HepG2 (cell line): Measurements from ENCODE around the gene KATNA1. TPM values are rescaled to one million over a fixed set of nuclear protein-coding genes. Genes with fewer than 3 reads are reported as not detected.

Experiments
- ATAC-seq: fragments of 200-7000 bp; cut with Tn5 transposase; 3 replicates; pipeline ENCODE4 v1.9.1; 2020; ENCODE audit warnings: mild to moderate bottlenecking, moderate library complexity
- BruUV-seq: library from RNA; stranded (reverse); fragments of 400-500 nt; replicated peaks from 2 replicates; lab custom pipeline; 2021; lab: Mats Ljungman, UMichigan
- CTCF ChIA-PET: fragments of 300-600 bp; formaldehyde crosslinking; extraction: SDS; loops from one replicate; lab custom pipeline; 2021; ENCODE audit warnings: low total read pairs, inconsistent platforms, low intra/inter-chr PET ratio; lab: Yijun Ruan, JAX
- POLR2A ChIA-PET: fragments of 350-600 bp; sonication (Branson Sonifier 250); formaldehyde crosslinking; loops from one replicate; lab custom pipeline; 2020; ENCODE audit warnings: antibody characterized with exemption, inconsistent platforms; lab: Yijun Ruan, JAX
- DNase-seq: peaks from one replicate; pipeline ENCODE4 v3.0.0-alpha.2; 2015; ENCODE audit warnings: low spot score
- FAIRE-seq: peaks from 3 replicates; lab custom pipeline; 2011; peaks lifted over from hg19 to GRCh38; lab: Jason Lieb, UNC
- H2AFZ ChIP-seq: one replicate; pipeline ENCODE4 v1.6.1; 2011; ENCODE audit warnings: low read length, inconsistent platforms
- H3K27ac ChIP-seq: fragments of 300-600 bp; 3 replicates; pipeline ENCODE4 v1.8.0; 2011; ENCODE audit warnings: mixed run types, mild to moderate bottlenecking, mixed read lengths, low read length, inconsistent platforms; ENCODE audit not compliant: insufficient read depth; ENCODE audit errors: extremely low read length
- H3K27me3 ChIP-seq, 2 experiments: fragments of 200-600 bp in 1 of 2; 2 replicates in 1 of 2; 3 replicates in 1 of 2; pipeline versions ENCODE4 v1.6.0 to v1.8.0; 2011; ENCODE audit warnings: low read length in 2 of 2, mild to moderate bottlenecking in 2 of 2, moderate library complexity in 2 of 2, inconsistent platforms in 1 of 2; ENCODE audit not compliant: insufficient read depth in 2 of 2, control insufficient read depth in 1 of 2
- H3K36me3 ChIP-seq, 2 experiments: fragments of 200-600 bp in 1 of 2; replicated peaks in 1 of 2; 2 replicates in 1 of 2; 3 replicates in 1 of 2; pipeline versions ENCODE4 v1.5.1 to v1.8.0; 2011; ENCODE audit warnings: low read length in 2 of 2, inconsistent platforms in 1 of 2; ENCODE audit not compliant: insufficient read depth in 2 of 2, control insufficient read depth in 1 of 2
- H3K4me1 ChIP-seq: 2 replicates; pipeline ENCODE4 v1.5.1; 2012; ENCODE audit warnings: low read length, inconsistent platforms; ENCODE audit not compliant: insufficient read depth
- H3K4me2 ChIP-seq: 2 replicates; pipeline ENCODE4 v1.6.0; 2011; ENCODE audit warnings: low read depth, low read length, inconsistent platforms
- H3K4me3 ChIP-seq, 3 experiments: fragments of 200-600 bp in 1 of 3; sonication (generic), shearing (Covaris generic) in 1 of 3; replicated peaks in 1 of 3; 2 replicates each; pipeline ENCODE4 v1.5.1; 2011 to 2016; ENCODE audit warnings: low read length in 3 of 3, inconsistent platforms in 2 of 3, low read depth in 2 of 3, mild to moderate bottlenecking in 2 of 3, control low read depth in 1 of 3, mixed read lengths in 1 of 3; ENCODE audit not compliant: insufficient read depth in 1 of 3
- H3K79me2 ChIP-seq: one replicate; pipeline ENCODE4 v1.6.1; 2011; ENCODE audit warnings: low read length, inconsistent platforms; ENCODE audit not compliant: insufficient read depth
- H3K9ac ChIP-seq: 2 replicates; pipeline ENCODE4 v1.6.0; 2011; ENCODE audit warnings: mild to moderate bottlenecking, low read depth, low read length, inconsistent platforms; ENCODE audit not compliant: insufficient read depth
- H3K9me3 ChIP-seq: 2 replicates; pipeline ENCODE4 v1.5.1; 2012; ENCODE audit warnings: mild to moderate bottlenecking, low read length
- H4K20me1 ChIP-seq: 2 replicates; pipeline ENCODE4 v1.6.0; 2011; ENCODE audit warnings: inconsistent platforms, mild to moderate bottlenecking, low read length, moderate library complexity; ENCODE audit not compliant: insufficient read depth
- EHMT2 ChIP-seq: fragments of 200-600 bp; sonication (generic); IDR thresholded peaks from 2 replicates; pipeline ENCODE4 v1.7.0; 2017; ENCODE audit warnings: antibody characterized with exemption, low read depth, low read length, borderline replicate concordance
- KAT2B ChIP-seq: fragments of 150-350 bp; IDR thresholded peaks from 2 replicates; pipeline ENCODE4 v1.6.1; 2014; ENCODE audit warnings: low read depth, low read length, borderline replicate concordance
- KAT7 ChIP-seq: IDR thresholded peaks from 2 replicates; pipeline ENCODE4 v1.6.1; 2018; ENCODE audit warnings: borderline replicate concordance, missing compliant biosample characterization
- PBX2 ChIP-seq: IDR thresholded peaks from 2 replicates; pipeline ENCODE4 v1.6.1; 2016; ENCODE audit warnings: control low read depth
- RFX1 ChIP-seq: fragments of 450-650 bp; IDR thresholded peaks from 2 replicates; pipeline ENCODE4 v1.6.1; 2017
- SP4 ChIP-seq: sonication (generic); formaldehyde crosslinking; IDR thresholded peaks from 2 replicates; pipeline ENCODE4 v1.8.1; 2023; ENCODE audit warnings: mild to moderate bottlenecking, missing genetic modification reagents
- YEATS2 ChIP-seq: sonication (generic); formaldehyde crosslinking; IDR thresholded peaks from 2 replicates; pipeline ENCODE4 v1.4.0; 2020; ENCODE audit warnings: missing genetic modification reagents, borderline replicate concordance
- ZNF737 ChIP-seq: sonication (generic); formaldehyde crosslinking; IDR thresholded peaks from 2 replicates; pipeline ENCODE4 v1.5.0; 2020; ENCODE audit warnings: missing genetic modification reagents, mild to moderate bottlenecking, borderline replicate concordance
- ZNF788 ChIP-seq: sonication (generic); formaldehyde crosslinking; IDR thresholded peaks from 2 replicates; pipeline ENCODE4 v1.5.0; 2020; ENCODE audit warnings: mild to moderate bottlenecking, missing genetic modification reagents, borderline replicate concordance
- WGBS: methylation state at CpG from one replicate; pipeline ENCODE4 v1.1.6; 2017; ENCODE audit warnings: low lambda C conversion rate; 5-methylcytosine and 5-hydroxymethylcytosine counted together
- in situ Hi-C: cut with HindIII; loops from 2 replicates; pipeline ENCODE4 v1.10.0; 2017; ENCODE audit warnings: low pct_unique_long_range_greater_than_20kb; ENCODE audit not compliant: extremely low pct_ligation_motif_present
- intact Hi-C: fragments of 100-400 bp; cut with micrococcal nuclease; formaldehyde crosslinking; loops from one replicate; pipeline ENCODE4 v1.10.0; 2022; ENCODE audit not compliant: unreplicated experiment
- polyA plus RNA-seq, 8 experiments: library from polyadenylated mRNA; depleted of rRNA in 3 of 8; stranded (reverse) in 7 of 8; unstranded in 1 of 8; fragments of >200 nt; fragmentation: Illumina TruSeq in 4 of 8; extraction: Trizol in 4 of 8; gene quantifications; 2 replicates each; pipeline versions ENCODE4 v1.2.1 to v1.2.3, GENCODE V29; 2011 to 2016; ENCODE audit warnings: low read depth in 4 of 8, missing spikeins in 1 of 8, mixed read lengths in 1 of 8; ENCODE audit not compliant: insufficient read depth in 1 of 8
- total RNA-seq, 5 experiments: library from RNA; depleted of rRNA; stranded (reverse); fragments of >200 nt; fragmentation: Illumina TruSeq; extraction: Trizol; gene quantifications; 2 replicates each; pipeline ENCODE4 v1.2.3, GENCODE V29; 2016; ENCODE audit warnings: low read depth in 1 of 5
- TF ChIP-seq, protein P1 (sequence below): sonication (generic); formaldehyde crosslinking; IDR thresholded peaks from 2 replicates; pipeline ENCODE4 v1.5.1; 2020; ENCODE audit warnings: missing genetic modification reagents, mild to moderate bottlenecking, borderline replicate concordance
- TF ChIP-seq, protein P2 (sequence below): sonication (generic); formaldehyde crosslinking; conservative IDR thresholded peaks from 2 replicates; pipeline ENCODE4 v1.4.0; 2020; ENCODE audit warnings: missing genetic modification reagents

KATNA1 gene
- total and polyA plus RNA-seq, 2 of the 13 experiments (the other 11 are each of a cell fraction or from before 2014, with no cell fraction given): 14.8 to 25.3 TPM

DNA sequence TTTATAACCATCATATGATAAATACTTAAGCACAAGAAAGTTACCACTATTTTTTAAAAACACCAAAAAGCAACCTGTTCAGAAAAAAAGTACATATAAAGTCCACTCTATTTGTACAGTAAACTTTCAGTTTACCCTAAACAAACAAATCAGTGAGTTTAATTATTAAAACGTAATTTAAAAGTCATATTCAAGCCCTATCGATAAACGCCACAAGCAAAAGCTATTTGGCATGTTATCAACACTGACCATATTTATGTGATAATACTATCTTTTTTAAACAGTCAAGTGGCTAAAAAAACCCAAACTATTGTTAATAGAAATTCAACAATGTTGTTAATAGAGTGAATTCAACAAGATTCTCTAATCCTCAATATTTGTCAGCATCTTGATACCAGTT lies 1.9 kb downstream of the KATNA1 start:
- Histone ChIP-seq H2AFZ (no peak overlapping the region), H3K4me2 (peak overlapping the region; percentile 86), H3K27me3 (no peaks in the 10 kb centered on the region; a peak in 1 of 5 replicates), H3K4me1 (peaks cover 29% of the 10 kb centered on the region), H3K9me3 (no peaks in the 10 kb centered on the region), H3K9ac (peak overlapping the region; percentile 74), H3K36me3 (no peaks in the 10 kb centered on the region), H3K27ac (no peak overlapping the region), H3K4me3 (peak overlapping the region; percentile 74 to 85 (median 84); a peak in 5 of 6 replicates), H4K20me1 (no peaks in the 10 kb centered on the region), H3K79me2 (peaks cover 40% of the 10 kb centered on the region)
- in situ Hi-C loops (loop anchor here (5.0 kb wide), 1 partner anchor 79 kb away; the partner anchor contains the start of gene GINM1), intact Hi-C loops (loop anchor here (5.0 kb wide), 2 partner anchors 99 to 186 kb away; partner anchors contain the start of gene PPIL4)
- TF ChIP-seq PBX2: no peak
- no TSS peak for BruUV-seq
- 45% methylated on average over 3 of the region's 3 CpGs for WGBS
- FAIRE-seq (peak; percentile 44), DNase-seq (no peak), ATAC-seq (no peak)
- ChIA-PET CTCF (no interaction called here), POLR2A (interaction anchor here (1.0 to 2.8 kb wide), 3 partner anchors 71 to 81 kb away, joined by 3 to 8 read pairs (median 4); partner anchors contain the start of genes GINM1 and LATS1)

DNA sequence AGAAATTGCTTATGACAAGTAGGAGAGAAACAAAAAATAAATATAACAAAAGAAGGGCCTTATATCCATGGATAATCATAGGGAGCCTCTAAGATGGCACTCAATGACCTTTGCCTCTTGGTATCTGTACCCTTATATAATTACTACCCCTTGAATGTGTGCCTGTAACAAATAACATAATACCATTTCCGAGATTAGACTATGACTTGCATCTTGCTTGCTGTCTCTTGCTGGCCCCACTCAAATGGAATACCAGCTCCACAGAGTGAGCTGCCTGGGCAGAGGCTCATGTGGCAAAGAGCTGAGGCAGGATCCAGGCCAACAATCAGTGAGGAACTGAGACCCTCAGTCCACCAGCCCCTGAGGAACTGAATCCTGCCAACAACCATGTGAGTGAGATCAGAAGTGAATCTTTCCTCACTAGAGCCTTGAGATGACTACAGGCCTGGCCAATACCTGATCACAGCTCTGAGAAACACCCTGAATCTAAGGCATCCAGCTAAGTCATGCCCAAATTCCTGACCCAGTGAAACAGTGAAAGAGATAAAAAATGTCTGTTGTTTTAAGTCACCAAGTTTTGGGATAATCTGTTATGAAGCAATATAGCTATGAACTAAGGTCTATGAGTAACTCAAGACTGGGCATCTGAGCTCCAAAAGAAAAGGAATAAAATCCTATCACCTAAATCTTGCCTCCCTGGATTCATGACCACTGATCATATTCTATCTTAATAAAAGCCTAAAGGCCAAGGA lies 5.5 kb downstream of the KATNA1 start:
- TF ChIP-seq YEATS2 (CRISPR knock-in tag) (no peak), ZNF737 (CRISPR knock-in tag) (no peak), EHMT2 (no peak), RFX1 (no peak), SP4 (no peak), KAT2B (no peak), ZNF788 (CRISPR knock-in tag) (no peak), KAT7 (CRISPR knock-in tag) (no peak)
- TF ChIP-seq, protein P1, sequence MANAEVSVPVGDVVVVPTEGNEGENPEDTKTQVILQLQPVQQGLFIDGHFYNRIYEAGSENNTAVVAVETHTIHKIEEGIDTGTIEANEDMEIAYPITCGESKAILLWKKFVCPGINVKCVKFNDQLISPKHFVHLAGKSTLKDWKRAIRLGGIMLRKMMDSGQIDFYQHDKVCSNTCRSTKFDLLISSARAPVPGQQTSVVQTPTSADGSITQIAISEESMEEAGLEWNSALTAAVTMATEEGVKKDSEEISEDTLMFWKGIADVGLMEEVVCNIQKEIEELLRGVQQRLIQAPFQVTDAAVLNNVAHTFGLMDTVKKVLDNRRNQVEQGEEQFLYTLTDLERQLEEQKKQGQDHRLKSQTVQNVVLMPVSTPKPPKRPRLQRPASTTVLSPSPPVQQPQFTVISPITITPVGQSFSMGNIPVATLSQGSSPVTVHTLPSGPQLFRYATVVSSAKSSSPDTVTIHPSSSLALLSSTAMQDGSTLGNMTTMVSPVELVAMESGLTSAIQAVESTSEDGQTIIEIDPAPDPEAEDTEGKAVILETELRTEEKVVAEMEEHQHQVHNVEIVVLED (CRISPR knock-in tag): no peak
- TF ChIP-seq, protein P2, sequence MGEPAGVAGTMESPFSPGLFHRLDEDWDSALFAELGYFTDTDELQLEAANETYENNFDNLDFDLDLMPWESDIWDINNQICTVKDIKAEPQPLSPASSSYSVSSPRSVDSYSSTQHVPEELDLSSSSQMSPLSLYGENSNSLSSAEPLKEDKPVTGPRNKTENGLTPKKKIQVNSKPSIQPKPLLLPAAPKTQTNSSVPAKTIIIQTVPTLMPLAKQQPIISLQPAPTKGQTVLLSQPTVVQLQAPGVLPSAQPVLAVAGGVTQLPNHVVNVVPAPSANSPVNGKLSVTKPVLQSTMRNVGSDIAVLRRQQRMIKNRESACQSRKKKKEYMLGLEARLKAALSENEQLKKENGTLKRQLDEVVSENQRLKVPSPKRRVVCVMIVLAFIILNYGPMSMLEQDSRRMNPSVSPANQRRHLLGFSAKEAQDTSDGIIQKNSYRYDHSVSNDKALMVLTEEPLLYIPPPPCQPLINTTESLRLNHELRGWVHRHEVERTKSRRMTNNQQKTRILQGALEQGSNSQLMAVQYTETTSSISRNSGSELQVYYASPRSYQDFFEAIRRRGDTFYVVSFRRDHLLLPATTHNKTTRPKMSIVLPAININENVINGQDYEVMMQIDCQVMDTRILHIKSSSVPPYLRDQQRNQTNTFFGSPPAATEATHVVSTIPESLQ (CRISPR knock-in tag): no peak
- no peak overlapping the region for H3K27ac ChIP-seq

More for the DNA sequence above, 5.5 kb downstream of the KATNA1 start:
- Histone ChIP-seq H3K79me2 (peaks cover 43% of the 10 kb centered on the region), H3K9me3 (no peaks in the 10 kb centered on the region), H3K9ac (no peak overlapping the region), H2AFZ (no peak overlapping the region), H3K36me3 (peaks cover 0 to 1% of the 10 kb centered on the region in 2 experiments; a peak in 1 of 5 replicates), H3K4me1 (peaks cover 22% of the 10 kb centered on the region), H3K4me3 (no peak overlapping the region), H3K4me2 (no peak overlapping the region), H4K20me1 (no peaks in the 10 kb centered on the region), H3K27me3 (no peaks in the 10 kb centered on the region; a peak in 1 of 5 replicates)
- ChIA-PET POLR2A (interaction anchor here (0.7 kb wide), 1 partner anchor 78 kb away, joined by 3 read pairs; no protein-coding TSS in a partner anchor), CTCF (no interaction called here)
- FAIRE-seq (no peak), ATAC-seq (no peak), DNase-seq (no peak)
- 92% methylated on average over 1 of the region's 1 CpG for WGBS
- intact Hi-C loops: no loop called here
- in situ Hi-C loops: no loop called here
- BruUV-seq: no TSS peak
